ENCODE data around the gene DNAJC24.

DNA sequence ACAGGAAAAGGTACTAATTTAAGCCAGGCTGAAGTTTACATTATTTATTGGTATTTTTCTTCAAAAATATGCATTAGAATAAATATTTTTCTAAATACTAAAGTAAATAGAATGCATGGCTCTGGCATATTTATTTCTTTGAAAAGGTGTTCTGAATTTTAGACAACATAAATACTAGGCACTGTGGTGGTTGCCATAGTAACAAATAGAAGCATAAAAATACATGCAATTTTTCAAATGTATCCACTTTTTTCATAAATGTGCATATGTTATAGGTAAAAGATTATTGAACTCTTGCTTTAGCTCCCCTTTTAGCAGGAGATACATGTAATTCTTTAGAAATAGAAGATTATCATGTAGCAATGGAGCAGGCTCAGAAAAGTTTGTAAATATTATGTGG lies 18.5 kb upstream of the DNAJC24 start:
- TF ChIP-seq POLR2AphosphoS5 (IDR thresholded peaks at IDR 0.05), result no peak
- TF ChIP-seq, protein P1, sequence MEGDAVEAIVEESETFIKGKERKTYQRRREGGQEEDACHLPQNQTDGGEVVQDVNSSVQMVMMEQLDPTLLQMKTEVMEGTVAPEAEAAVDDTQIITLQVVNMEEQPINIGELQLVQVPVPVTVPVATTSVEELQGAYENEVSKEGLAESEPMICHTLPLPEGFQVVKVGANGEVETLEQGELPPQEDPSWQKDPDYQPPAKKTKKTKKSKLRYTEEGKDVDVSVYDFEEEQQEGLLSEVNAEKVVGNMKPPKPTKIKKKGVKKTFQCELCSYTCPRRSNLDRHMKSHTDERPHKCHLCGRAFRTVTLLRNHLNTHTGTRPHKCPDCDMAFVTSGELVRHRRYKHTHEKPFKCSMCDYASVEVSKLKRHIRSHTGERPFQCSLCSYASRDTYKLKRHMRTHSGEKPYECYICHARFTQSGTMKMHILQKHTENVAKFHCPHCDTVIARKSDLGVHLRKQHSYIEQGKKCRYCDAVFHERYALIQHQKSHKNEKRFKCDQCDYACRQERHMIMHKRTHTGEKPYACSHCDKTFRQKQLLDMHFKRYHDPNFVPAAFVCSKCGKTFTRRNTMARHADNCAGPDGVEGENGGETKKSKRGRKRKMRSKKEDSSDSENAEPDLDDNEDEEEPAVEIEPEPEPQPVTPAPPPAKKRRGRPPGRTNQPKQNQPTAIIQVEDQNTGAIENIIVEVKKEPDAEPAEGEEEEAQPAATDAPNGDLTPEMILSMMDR (IDR thresholded peaks at IDR 0.05), result no peak
- no peak for TF ChIP-seq EP300 (IDR thresholded peaks at IDR 0.05)
